NCI-H69 (cell line): ENCODE measurements around the gene DECR2.
A peak's percentile ranks its signal among the peaks of the same experiment; 100 is the strongest.
"Not testable (repeated sequence)": the region's sequence is repeated elsewhere in the genome, so short reads cannot be mapped to it uniquely, and the experiment has no call there.

Source experiments
- DNase-seq: peaks from one replicate; lab custom pipeline; 2025; lab: John Stamatoyannopoulos, UW

The DECR2 gene

DNA sequence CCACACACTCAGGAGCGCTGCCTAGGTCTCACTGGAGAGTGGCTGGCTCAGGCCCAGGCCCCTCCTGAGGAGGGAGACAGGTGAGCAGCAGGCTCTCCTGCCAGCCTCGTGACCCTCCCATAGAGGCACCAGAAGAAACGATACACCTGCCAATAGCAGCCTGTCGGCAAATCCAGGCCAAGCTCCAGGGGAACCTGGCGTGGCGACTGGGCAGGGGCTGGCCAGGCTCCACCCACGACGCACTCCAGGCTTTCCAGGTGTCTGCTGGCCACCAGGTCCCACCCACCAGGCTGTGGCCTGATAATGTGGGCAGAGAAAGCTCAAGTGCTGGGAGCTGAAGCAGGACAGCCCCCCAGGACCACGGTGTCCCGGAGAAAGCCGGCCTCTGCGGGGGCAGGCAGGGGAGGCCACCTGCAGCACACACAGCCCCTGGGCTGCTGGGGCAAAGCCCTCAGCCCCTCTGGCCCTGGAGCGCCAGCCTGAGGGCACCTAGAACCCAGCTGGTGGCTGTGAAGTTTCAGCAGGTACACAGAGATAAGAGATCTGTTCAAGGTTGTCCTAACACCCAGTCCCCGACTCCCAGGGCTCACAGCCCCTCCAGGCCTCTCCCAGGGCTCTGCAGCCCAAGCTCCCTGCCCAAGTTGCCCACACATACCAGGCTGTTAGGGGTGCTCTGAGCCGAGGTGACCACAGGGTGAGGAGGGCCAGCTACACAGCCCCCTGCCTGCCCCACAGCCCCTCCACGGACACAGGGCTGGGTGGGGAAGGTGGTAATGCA, 22.3 kb upstream of the DECR2 start:
- peak; percentile 98 for DNase-seq

DNA sequence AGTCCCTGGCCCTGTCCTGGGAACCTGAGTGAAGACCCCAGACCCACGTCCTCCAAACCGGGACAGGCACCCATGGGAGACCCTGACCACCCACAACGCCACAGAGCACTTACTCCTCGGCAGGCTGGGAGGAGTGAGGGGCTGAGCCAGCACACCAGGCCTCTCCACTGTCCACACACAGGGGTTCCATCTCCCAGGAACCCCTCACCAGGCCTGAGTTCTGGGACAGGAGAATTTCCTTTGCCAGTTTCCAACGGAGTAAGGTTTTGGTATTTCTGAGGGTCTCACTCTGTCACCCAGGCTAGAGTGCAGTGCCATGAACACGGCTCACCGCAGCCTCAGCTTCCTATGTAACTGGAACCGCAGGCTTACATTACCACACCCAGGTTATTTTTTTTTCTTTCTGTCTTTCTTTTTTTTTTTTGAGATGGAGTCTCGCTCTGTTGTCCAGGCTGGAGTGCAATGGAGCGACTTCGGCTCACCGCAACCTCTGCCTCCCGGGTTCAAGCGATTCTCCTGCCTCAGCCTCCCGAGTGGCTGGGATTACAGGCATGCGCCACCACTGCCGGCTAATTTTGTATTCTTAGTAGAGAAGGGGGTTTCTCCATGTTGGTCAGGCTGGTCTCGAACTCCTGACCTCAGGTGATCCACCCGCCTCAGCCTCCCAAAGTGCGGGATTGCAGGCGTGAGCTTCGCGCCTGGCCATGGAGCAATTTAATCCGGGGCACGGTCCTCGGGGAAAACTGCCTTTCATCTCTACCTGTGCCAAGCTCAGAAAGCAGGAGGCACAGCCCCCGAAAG, 21.5 kb upstream of the DECR2 start:
- no peak for DNase-seq

DNA sequence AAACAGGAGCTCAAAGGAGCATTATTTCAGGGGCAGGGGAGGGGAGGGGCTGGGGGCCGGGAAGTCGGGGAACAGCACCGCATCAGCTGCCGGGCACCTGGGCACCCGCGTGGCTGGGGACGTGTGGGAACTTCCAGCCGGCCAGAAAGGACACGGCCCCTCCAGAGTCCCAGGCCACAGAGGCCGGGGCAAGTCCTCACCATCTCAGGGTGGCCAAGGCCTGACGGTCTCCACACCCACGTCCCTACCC, 21.0 kb upstream of the DECR2 start:
- DNase-seq: no peak

DNA sequence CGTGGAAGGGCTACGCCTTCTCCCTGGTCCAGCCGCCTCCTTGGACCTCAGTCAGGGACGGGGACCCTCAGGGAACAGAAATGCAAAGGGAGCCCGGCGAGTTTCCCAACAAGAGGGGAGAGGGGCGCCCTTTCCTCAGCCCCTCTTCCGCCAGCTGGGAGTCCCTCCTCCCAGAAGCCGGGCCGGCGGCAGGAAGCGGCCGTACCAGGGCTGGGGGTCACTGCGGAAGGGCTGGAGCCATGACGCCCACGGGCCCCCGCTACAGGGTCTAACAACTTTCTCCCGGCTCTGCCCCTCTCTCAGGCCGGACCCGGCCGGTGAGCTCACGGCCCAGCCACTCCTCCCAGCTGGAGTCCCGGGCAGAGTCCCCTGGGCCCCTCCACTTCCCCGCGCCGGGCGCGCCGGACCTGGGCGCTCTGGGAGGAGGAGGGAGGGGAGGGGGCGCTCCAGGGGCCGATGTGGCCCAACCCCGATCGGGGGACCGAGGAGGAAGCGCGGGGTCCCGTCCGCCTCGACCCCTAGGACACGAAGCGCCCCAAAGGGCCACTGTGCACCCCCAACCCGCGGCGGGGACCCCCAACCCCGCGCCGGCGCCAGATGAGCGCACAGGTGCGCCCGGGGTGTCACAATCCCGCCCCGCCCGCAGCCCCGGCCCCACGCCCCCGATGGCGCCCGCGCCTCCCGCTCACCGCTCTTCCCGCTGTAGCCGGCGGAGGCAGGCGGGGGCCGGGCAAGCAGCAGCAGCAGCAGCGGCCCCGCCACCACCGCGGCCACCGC, 20.5 kb upstream of the DECR2 start:
- peak; percentile 69 for DNase-seq

DNA sequence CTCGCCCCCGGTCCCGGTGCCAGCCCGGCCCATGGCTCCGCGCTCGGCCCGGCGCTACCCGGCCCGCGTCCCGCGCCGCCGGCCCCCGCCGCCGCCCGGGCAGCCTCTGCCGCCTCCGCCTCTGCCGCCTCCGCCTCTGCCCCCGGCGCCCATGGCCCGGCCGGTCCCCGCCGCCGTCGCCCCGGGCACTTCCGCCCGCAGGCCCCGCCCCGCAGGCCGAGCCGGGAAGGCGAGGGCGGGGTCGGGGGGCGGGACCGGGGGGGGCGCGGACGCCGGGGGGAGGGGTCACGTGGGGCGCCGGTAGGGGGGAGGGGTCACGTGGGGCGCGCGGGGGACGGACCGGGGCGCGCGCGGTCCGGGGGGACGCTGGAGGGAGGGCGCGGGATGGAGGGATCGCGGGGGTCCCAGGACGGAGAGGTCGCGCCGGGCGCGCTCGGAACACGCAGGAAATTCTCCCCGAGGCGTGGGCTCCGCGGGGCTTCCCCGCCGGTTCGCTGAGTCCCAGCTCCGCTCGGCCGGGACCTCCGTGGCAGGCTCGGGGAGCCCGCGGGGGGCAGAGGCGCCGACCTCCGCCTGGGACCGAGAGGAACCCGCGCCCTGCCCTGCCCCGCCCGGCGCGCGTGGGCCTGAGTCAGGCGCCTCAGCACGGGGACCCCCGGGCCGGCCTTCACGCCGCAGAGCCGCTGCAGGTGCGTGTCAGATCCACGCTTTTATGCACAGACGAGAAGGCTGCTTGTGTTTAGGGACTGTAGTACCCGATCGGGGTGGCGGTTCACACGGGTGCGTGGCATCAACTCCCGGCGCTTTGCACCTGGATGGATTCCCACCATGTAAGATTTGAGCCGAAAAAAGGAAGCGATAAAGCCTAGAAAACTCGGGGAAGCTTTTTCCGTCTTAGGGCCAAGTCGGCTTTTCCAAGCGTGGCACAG, 19.6 kb upstream of the DECR2 start, which contains the start of gene PGAP6:
Gene PGAP6, minus strand, starts transcription at position 190 of the 929 bp plus-strand sequence. Its CDS starts 157 bp downstream, at position 33.
- peak; percentile 89 for DNase-seq

DNA sequence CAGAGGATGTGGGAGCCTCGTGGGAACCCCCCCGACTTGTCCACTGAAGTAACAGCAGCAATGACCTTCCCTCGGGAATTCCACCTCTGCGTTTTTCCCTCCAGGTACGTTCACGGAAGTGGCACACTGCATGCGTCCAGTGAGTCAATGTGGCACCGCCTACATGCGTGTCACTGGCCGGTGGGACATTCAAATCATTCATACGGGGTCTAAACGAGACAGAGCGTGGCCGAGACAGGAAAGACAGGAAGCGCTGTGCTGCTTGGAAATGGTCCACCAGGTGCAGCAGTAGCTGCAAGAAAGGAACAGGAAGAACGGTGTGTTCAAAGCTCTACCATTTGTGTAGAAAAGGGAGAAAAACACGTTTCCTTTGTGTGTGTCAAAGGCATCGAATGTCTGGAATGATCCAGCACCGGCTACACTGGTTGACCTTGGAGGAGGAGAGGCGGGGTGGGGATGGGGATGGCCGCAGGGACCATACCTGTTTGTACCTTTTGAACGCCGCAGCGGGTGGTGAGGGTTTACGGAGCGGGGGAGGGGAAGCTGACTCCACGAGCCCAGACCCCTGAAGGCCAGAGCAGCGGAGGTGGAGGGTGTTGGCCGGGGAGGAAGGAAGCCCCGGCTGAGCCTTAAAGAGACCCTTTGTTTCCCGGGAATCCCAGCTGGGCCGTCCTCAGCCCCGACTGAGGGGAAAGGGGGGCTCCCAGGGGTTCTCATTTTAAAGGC, 18.2 kb upstream of the DECR2 start:
- peak; percentile 67 for DNase-seq

DNA sequence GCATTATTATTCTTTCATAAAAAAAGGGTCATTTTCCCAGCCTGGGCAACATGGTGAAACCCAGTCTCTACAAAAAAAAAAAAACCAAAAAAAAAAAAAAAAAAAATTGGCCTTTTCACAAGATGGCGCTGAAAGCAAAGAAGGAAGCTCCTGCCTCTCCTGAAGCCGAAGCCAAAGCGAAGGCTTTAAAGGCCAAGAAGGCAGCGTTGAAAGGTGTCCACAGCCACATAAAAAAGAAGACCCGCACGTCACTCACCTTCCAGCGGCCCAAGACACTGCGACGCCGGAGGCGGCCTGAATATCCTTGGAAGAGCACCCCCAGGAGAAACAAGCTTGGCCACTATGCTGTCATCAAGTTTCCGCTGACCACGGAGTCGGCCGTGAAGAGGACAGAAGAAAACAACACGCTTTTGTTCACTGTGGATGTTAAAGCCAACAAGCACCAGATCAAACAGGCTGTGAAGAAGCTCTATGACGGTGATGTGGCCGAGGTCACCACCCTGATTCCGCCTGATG, 15.0 kb upstream of the DECR2 start:
- no peak for DNase-seq

DNA sequence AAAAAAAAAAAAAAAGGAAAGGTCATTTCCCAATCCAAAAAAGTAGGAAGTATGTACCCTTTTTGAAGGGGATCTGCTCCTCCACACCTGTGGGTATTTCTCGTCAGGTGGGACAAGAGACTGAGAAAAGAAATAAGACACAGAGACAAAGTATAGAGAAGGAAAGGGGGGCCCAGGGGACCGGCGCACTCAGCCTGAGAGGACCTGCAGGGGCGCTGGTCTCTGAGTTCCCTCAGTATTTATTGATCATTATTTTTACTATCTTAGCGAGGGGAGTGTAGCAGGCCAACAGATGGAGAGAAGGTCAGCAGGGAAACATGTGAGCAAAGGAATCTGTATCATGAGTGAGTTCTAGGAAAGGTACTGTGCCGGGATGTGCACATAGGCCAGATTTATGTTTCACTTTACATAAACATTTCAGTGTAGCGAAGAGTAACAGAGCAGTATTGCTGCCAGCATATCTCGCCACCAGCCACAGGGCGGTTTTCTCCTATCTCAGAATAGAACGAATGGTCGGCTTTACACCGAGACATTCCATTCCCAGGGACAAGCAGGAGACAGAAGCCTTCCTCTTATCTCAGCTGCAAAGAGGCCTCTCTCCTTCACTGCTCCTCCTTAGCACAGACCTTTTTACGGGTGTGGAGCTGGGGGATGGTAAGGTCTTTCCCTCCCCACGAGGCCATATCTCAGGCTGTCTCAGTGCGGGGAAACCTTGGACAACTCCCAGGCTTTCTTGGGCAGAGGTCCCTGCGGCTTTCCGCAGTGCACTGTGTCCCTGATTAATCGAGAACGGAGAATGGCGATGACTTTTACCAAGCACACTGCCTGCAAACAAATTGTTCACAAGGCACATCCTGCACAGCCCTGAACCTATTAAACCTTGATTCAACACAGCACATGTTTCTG, 13.7 kb upstream of the DECR2 start:
- not testable (repeated sequence) for DNase-seq

DNA sequence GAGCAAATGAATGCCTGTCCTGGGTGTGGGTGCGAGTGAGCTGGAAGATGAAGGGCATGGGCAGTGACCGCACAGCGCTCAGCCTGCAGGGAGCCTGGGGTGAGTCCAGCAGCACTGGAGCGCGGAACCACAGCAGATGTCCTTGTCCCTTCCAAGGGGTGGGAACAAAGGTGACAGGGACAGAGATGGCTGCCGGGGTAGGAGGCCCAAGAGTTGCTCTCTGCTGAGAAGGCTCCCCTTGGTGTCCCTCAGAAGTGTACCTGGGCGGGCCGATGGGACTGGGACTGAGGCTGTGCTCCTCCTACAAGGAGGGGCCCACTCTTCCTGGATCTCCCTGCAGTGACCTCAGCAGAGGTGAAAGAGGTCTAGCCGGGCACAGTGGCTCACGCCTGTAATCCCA, 12.3 kb upstream of the DECR2 start:
- DNase-seq: no peak

DNA sequence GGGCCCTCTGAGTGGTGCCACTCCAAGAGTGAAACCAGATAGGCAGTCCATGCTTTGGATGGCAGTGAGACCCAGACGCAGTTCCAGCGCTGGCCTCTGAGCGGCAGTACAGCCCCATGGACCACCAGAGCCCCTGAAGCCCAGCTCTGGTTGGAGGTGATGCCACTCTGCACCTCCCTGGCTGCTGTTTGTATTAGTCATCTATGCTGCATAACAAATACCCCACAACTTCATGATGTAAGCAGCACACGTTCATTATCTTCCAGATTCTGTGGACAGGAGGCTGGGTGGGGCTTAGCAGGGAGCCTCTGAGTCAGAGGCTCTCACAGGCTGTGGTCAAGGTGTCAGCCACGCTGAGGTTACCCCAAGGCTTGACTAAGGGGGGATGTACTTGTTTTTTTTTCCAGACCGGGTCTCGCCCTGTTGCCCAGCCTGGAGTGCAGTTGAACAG, 9.8 kb upstream of the DECR2 start:
- DNase-seq: peak; percentile 78

DNA sequence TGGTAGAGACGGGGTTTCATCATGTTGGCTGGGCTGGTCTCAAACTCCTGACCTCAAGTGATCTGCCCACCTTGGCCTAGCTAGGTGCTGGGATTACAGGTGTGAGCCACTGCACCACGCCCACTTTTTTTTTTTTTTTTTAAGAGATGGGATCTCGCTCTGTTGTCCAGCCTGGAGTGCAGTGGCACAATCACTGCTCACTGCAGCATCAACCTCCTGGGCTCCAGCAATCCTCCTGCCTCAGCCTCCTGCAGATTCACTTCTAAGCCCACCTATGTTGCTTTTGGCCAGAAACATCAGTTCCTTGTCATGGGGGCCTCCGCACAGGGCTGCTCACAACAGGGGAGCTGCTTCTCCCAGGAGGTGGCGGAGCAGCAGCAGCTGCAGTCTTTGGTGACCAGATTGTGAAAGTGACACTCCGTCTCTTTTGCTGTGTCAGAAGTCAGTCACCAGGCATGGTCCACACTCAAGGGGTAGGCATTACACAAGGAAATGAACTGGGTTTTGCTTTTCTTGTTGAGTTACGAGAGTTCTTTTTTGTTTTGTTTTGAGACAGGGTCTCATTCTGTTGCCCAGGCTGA, 9.1 kb upstream of the DECR2 start:
- no peak for DNase-seq

DNA sequence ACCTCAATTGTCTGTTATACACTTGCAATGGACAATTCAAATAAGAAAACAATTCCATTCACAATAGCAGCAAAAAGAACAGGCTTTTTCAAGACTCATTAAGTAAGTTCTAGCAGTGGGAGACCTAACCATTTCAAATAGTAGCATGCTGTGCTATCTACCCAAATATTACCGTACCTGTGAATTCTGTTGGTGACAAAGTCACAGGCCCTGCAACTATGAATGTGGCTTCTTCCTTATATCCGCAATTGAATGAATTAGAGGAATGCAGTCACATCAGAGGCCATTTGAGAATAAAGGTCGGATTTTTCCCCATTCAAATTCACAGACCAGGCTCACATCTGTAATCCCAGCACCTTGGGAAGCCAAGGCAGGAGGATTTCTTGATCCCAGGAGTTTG, 5.5 kb upstream of the DECR2 start:
- DNase-seq: peak; percentile 79

DNA sequence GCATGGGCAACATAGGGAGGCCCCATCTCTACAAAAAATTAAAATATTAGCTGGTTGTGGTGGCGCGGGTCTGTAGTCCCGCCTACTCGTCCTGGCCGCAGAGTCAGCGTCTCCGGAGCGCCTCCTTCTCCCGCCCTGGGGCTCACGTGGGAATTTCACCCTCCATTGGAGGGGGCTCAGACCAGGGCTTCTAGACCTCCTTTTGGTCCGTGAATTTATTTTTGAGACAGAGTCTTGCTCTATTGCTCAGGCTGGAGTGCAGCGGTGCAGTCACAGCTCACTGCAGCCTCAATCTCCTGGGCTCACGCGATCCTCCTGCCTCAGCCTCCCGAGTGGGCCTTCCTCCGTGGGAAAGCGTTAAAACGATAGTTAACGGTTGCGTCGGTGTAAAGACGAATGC, 5.1 kb upstream of the DECR2 start:
- DNase-seq: peak; percentile 86

DNA sequence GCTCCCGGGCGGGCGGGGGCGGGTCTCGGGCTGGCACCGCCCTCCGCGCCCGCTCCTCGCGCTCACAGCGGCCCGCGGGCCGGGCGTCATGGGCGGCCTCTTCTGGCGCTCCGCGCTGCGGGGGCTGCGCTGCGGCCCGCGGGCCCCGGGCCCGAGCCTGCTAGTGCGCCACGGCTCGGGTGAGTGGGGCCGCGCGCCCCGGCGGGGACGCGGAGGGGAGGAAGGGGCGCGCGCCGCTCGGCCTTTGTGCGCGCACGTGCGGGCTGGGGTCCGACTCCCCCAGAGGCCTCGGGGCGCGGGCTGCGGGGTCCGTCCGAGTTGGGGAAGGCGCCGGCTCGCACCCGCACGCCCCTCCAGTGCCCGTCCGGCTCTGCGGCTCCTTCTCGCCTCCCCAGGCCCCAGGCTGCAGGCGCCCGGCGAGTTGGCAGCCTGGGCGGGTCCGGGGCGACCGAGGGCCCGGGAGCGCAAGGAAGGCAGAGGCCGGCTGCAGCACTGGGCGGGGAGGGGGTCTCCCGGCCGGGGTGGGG, 4.5 kb upstream of the DECR2 start, which contains the start of gene NME4:
Gene NME4, plus strand, starts transcription at position 65 of the 527 bp plus-strand sequence. Its CDS starts 24 bp downstream, at position 89.
- DNase-seq: peak; percentile 85

DNA sequence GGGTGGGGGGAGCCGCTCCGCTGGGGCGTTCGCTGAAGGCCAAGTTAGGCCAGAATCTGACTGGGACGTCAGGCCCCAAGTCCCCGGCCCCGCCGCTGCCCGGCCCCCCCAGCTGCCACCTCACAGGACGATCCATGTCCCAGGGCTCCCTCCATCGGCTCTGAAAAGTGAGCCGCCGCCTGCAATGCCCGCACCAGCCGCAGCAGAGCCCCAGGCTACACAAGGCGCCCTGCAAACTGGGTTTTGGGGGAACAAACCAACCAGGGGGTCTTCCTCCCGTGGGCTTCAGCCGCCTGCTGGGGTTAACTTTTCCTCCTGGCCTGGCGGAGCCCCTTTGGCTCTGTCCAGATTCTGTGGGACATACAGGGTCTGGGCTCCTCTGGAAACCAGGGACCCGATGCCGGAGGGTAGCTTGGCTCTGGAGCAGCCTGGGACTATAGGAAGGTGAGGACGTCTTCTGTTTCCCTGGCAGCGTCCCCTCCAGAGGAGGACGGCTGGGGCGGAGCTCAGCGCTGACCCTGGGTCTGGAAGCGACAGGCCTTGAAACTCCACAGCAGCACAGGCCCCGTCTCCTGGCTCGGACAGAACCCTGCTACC, 3.9 kb upstream of the DECR2 start:
- peak; percentile 56 for DNase-seq

DNA sequence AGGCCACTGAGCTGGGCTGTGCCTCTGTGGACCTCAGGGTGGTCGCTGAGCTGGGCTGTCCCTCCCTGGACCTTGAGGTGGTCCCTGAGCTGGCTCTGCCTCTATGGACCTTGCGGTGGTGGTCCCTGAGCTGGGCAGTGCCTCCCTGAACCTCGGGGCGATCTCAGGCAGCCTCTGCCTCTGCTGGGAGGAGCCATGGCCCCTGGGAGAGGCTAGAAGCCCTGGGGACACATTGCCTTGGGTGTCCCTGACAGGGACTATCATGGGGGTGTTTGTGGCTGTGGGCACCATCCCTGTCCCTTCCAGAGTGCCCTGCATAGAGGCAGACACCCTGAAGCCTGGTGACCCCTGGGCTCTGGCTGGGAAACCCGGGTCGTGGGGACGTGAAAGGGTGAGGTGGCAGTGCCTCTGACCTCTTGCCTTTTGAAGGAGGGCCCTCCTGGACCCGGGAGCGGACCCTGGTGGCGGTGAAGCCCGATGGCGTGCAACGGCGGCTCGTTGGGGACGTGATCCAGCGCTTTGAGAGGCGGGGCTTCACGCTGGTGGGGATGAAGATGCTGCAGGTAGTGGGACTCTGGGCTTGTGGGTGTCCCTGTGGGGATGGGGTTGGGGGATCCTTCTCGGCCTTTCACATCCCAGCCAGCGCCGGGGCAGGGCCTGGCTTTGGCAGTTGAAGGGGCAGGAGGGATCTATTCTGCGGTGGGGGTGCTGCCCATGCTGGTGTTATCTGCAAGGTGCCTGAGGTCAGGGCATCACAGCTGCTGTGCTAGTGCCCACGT, 2.9 kb upstream of the DECR2 start:
- no peak for DNase-seq

DNA sequence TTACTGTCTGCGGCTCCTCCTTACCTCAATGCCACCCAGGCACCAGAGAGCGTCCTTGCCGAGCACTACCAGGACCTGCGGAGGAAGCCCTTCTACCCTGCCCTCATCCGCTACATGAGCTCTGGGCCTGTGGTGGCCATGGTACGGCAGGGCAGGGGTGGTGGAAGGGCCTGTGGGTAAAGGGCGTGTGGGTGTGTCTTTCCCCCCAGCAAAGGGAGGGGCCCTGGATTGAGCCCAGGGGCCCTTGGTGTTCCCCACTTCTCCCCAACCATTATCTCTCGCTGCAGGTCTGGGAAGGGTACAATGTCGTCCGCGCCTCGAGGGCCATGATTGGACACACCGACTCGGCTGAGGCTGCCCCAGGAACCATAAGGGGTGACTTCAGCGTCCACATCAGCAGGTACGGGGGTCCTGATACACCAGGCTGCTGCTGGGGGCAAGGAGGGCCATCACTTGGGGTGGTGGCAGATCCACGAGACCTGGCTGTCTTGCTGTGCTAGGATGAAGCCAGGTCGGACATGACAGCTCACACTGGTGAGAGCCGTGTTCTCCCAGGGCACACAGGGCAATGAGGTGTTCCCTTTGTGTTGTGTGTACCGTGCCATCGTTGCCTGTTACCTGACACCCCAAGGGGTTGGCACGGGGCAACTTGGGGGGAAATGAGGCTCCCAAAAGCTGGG, 2.2 kb upstream of the DECR2 start:
- no peak for DNase-seq
